DOHH2 (cell line): ENCODE results near the gene ORC3.

Source experiments
- H3F3A ChIP-seq: fragments of 200-600 bp; sonication (generic), shearing (Covaris generic); 2 replicates; pipeline ENCODE4 v1.6.0; 2016; ENCODE audit warnings: antibody characterized with exemption, mild to moderate bottlenecking; ENCODE audit not compliant: control insufficient read depth, insufficient read depth
- H3K27ac ChIP-seq: fragments of 200-600 bp; sonication (generic); 2 replicates; pipeline ENCODE4 v1.5.1; 2014; ENCODE audit warnings: low read depth, mild to moderate bottlenecking, low read length, moderate library complexity
- H3K27me3 ChIP-seq: fragments of 200-600 bp; sonication (generic); 2 replicates; pipeline ENCODE4 v1.6.1; 2014; ENCODE audit warnings: mild to moderate bottlenecking, low read length, mixed read lengths; ENCODE audit not compliant: control insufficient read depth
- H3K36me3 ChIP-seq: fragments of 200-600 bp; sonication (generic); 2 replicates; pipeline ENCODE4 v1.6.1; 2014; ENCODE audit warnings: mild to moderate bottlenecking, low read length, moderate library complexity, mixed read lengths; ENCODE audit not compliant: control insufficient read depth
- H3K4me1 ChIP-seq: fragments of 200-600 bp; sonication (generic); 2 replicates; pipeline ENCODE4 v1.6.1; 2014; ENCODE audit warnings: mild to moderate bottlenecking, low read length, mixed read lengths; ENCODE audit not compliant: control insufficient read depth
- H3K4me2 ChIP-seq: fragments of 200-600 bp; sonication (generic); 2 replicates; pipeline ENCODE4 v1.6.0; 2014; ENCODE audit warnings: mild to moderate bottlenecking, low read length, moderate library complexity
- H3K4me3 ChIP-seq: fragments of 200-600 bp; sonication (generic); 2 replicates; pipeline ENCODE4 v1.5.1; 2014; ENCODE audit warnings: mild to moderate bottlenecking, low read length, mixed read lengths
- H3K79me2 ChIP-seq: fragments of 200-600 bp; sonication (generic); 2 replicates; pipeline ENCODE4 v1.6.1; 2014; ENCODE audit warnings: mild to moderate bottlenecking, low read length, mixed read lengths; ENCODE audit not compliant: control insufficient read depth
- H3K9me2 ChIP-seq: fragments of 200-600 bp; sonication (generic); replicated peaks from 2 replicates; pipeline ENCODE4 v1.6.1; 2014; ENCODE audit warnings: mild to moderate bottlenecking, low read length, mixed read lengths; ENCODE audit not compliant: control insufficient read depth
- H3K9me3 ChIP-seq: fragments of 200-600 bp; sonication (generic); 2 replicates; pipeline ENCODE4 v1.6.1; 2014; ENCODE audit warnings: antibody characterized with exemption, low read length, mixed read lengths; ENCODE audit not compliant: control insufficient read depth, insufficient read depth
- H4K20me1 ChIP-seq: fragments of 200-600 bp; sonication (generic); 2 replicates; pipeline ENCODE4 v1.6.0; 2014; ENCODE audit warnings: low read depth, mild to moderate bottlenecking, antibody characterized with exemption, low read length, moderate library complexity; ENCODE audit not compliant: control insufficient read depth, insufficient read depth
- EZH2phosphoT487 ChIP-seq: fragments of 200-600 bp; sonication (generic); IDR thresholded peaks from 2 replicates; pipeline ENCODE4 v1.6.1; 2017; ENCODE audit warnings: borderline replicate concordance, mild to moderate bottlenecking, antibody characterized with exemption, low read length, moderate library complexity, mixed read lengths
- TF ChIP-seq, protein P1 (sequence below): fragments of 200-600 bp; sonication (generic); IDR thresholded peaks from one replicate; pipeline ENCODE4 v1.5.1; 2014; ENCODE audit warnings: antibody characterized with exemption, mild to moderate bottlenecking, low read depth, low read length; ENCODE audit not compliant: poor library complexity, severe bottlenecking

Gene ORC3

DNA sequence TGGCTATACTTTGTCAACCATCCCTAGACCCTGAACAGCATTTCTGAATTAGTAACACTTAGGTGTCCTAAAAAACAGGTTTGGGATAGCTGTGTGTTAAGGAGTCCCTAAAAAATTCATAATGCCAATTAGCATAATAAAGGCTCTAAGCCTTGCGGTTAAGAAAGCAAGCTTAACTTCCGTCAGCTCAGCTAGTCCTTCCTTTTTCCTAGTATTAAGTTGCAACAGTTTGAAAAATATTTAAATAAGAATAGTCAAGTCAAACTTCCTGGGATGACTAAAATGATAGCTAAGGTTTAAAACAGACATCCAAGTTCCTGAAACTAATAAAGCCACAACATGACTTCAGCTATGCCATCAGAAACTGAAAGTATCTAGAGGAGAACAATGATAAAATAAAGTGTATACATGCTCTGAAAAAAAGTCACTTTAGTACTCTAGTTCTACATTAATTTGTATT, 108.6 kb downstream of the ORC3 start:
- no peaks in the 10 kb centered on the region for H3K9me3 ChIP-seq
- H3K4me2 ChIP-seq = peak overlapping the region; percentile 71
- peaks cover 82% of the 10 kb centered on the region for H3K36me3 ChIP-seq
- peaks cover 85% of the 10 kb centered on the region for H3K79me2 ChIP-seq
- no peaks in the 10 kb centered on the region for H3K9me2 ChIP-seq
- peak overlapping the region; percentile 86 for H3K27ac ChIP-seq
- TF ChIP-seq EZH2phosphoT487 = no peak
- H4K20me1 ChIP-seq = peaks cover 53% of the 10 kb centered on the region
- H3K27me3 ChIP-seq = no peaks in the 10 kb centered on the region
- peaks cover 59% of the 10 kb centered on the region for H3K4me1 ChIP-seq
- peaks cover 11% of the 10 kb centered on the region for H3F3A ChIP-seq
- peak overlapping the region; percentile 81 for H3K4me3 ChIP-seq

- Histone ChIP-seq H3K27me3 (no peaks in the 10 kb centered on the region), H3K9me2 (no peaks in the 10 kb centered on the region), H3F3A (peaks cover 11% of the 10 kb centered on the region), H4K20me1 (peaks cover 47% of the 10 kb centered on the region), H3K79me2 (peaks cover 78% of the 10 kb centered on the region), H3K9me3 (no peaks in the 10 kb centered on the region), H3K27ac (peak overlapping the region; percentile 86), H3K36me3 (peaks cover 72% of the 10 kb centered on the region), H3K4me3 (peak overlapping the region; percentile 81), H3K4me2 (peak overlapping the region; percentile 71), H3K4me1 (peaks cover 56% of the 10 kb centered on the region)
- TF ChIP-seq EZH2phosphoT487 = no peak
- TF ChIP-seq, protein P1, sequence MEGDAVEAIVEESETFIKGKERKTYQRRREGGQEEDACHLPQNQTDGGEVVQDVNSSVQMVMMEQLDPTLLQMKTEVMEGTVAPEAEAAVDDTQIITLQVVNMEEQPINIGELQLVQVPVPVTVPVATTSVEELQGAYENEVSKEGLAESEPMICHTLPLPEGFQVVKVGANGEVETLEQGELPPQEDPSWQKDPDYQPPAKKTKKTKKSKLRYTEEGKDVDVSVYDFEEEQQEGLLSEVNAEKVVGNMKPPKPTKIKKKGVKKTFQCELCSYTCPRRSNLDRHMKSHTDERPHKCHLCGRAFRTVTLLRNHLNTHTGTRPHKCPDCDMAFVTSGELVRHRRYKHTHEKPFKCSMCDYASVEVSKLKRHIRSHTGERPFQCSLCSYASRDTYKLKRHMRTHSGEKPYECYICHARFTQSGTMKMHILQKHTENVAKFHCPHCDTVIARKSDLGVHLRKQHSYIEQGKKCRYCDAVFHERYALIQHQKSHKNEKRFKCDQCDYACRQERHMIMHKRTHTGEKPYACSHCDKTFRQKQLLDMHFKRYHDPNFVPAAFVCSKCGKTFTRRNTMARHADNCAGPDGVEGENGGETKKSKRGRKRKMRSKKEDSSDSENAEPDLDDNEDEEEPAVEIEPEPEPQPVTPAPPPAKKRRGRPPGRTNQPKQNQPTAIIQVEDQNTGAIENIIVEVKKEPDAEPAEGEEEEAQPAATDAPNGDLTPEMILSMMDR = no peak
Observed at GRCh38 chr6:87699576-87699975, 109.6 kb downstream of the ORC3 start.

DNA sequence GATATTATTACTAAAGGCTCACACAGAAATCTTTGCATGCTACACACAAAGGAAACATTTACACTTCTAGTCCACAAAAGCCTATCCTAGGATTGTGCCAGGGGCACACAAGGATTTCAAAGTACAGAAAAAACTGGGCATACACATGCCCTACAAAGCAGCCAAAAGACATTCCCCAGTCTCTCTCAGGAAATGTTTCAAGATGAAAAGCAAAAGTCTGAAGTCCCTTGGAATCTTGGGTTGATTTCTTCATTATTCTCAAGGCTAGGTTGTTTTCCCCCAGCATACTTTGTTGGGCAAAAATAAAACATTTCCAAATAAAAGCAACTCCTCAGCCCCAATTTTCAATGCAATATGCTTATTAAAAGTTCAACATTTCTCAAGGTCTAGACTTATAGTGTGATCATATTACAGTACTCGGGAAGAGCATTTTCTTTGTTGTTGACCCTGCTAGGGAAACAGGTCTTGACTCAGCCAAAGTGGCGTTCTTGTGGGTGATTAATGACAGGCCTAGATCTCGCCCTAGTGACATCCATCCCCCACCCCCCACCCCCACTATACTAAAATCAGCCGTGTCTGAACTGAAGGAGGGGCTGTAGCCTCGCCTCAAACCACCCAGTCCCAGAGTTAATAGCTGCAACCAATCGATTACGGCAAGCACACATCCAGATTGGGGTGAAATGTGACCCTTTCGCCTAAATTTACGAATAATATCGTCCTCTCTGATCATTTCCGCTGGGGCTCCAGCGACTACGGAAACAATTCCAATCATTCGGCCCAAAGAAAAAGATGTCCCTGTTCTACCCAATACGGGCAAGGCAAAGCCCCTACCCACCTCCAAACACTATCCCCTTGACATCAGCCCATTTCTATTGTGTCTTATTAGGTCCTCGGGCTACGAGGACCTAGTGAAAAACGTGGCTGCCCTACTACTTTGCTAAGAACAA, 110.7 kb downstream of the ORC3 start:
- H3K36me3 ChIP-seq = peaks cover 61% of the 10 kb centered on the region
- H3K4me2 ChIP-seq = peak overlapping the region; percentile 71
- H3K4me1 ChIP-seq = peaks cover 56% of the 10 kb centered on the region
- TF ChIP-seq, protein P1 = no peak
- no peak for TF ChIP-seq EZH2phosphoT487
- peak overlapping the region; percentile 81 for H3K4me3 ChIP-seq
- peak overlapping the region; percentile 86 for H3K27ac ChIP-seq
- H3F3A ChIP-seq = peaks cover 11% of the 10 kb centered on the region
- no peaks in the 10 kb centered on the region for H3K9me3 ChIP-seq
- no peaks in the 10 kb centered on the region for H3K9me2 ChIP-seq
- peaks cover 41% of the 10 kb centered on the region for H4K20me1 ChIP-seq
- H3K79me2 ChIP-seq = peaks cover 67% of the 10 kb centered on the region
- no peaks in the 10 kb centered on the region for H3K27me3 ChIP-seq

- Histone ChIP-seq H3K36me3 (peaks cover 54% of the 10 kb centered on the region), H3K4me1 (peaks cover 54% of the 10 kb centered on the region), H3K4me2 (peak overlapping the region; percentile 71), H3F3A (peaks cover 11% of the 10 kb centered on the region), H3K27me3 (no peaks in the 10 kb centered on the region), H3K27ac (peak overlapping the region; percentile 86), H3K9me2 (no peaks in the 10 kb centered on the region), H3K9me3 (no peaks in the 10 kb centered on the region), H3K4me3 (peak overlapping the region; percentile 81), H4K20me1 (peaks cover 36% of the 10 kb centered on the region), H3K79me2 (peaks cover 60% of the 10 kb centered on the region)
- TF ChIP-seq, protein P1 = no peak
- no peak for TF ChIP-seq EZH2phosphoT487
Observed at GRCh38 chr6:87701344-87701675, 111.4 kb downstream of the ORC3 start.
